CD4-positive, alpha-beta T cell treated with Interleukin-4 for 4 hours (primary cell): ENCODE data around the gene PHF13.

ENCODE experiments used
- DNase-seq: peaks from one replicate; pipeline ENCODE4 v3.0.0-alpha.2; 2020

Gene PHF13

DNA sequence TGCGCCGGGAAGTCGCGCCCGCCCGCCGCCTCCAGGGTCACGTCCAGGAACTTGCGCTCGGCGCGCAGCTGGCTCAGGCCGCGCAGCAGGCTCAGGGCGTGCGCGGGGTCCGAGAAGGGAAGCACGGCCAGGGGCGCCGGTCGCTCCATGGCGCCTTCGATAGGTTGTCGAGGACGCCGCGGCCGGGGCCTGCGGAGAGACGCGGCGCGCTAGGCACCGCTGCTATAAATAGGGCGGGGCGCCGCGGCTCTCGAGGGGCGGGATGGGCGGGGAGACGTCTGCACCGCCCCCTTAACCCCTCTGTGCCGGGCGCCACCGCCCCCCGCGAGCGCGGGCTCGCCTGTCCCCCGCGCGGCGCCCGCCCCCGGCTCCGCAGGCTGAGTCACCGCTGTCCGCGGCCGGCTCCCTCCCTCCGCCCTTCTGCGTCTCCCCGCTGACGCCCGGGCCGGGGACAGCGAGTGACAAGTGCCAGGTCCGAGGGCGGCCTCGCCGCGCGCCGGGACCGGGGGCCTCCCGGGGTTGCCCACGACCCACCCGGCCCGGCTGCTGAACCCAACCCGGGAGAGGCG, 10.8 kb upstream of the PHF13 start, which contains the start of gene KLHL21:
Gene KLHL21, minus strand, starts transcription at position 201 of the 569 bp plus-strand sequence. Its CDS starts 52 bp downstream, at position 149.
- peak; percentile 91 for DNase-seq

DNA sequence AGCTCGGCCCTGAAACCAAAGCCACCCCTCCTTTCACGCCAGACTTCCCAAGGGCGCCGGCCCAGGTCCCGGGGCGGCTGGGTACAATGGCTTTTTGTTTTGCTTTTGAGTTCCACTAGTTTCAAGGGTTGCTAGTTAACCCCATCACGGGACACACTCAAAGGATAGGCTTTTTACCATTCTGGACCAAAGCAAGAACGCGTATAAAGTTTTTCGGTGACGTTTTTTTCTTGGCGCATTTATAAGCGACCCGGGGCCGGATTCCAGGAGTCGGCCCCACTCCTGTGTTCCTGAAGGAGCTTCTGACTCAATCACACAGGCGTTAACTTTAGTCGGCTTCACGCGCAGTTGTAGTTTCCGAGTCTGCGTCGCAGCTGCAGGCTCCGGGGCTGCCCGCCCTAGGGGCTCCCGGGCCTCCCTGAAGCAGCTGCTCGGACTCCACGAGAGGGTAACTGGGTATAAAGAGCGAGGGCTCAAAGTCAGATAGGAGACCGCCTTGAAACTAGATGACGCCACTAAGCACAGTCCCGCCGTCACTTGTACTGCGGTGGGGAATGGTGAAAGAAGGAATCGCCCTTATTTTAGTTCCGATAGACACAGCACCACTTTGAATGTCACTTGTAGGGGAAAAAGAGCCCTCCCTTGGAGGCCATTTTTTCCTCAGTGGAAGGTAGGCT, 10.2 kb upstream of the PHF13 start:
- DNase-seq = peak; percentile 58

DNA sequence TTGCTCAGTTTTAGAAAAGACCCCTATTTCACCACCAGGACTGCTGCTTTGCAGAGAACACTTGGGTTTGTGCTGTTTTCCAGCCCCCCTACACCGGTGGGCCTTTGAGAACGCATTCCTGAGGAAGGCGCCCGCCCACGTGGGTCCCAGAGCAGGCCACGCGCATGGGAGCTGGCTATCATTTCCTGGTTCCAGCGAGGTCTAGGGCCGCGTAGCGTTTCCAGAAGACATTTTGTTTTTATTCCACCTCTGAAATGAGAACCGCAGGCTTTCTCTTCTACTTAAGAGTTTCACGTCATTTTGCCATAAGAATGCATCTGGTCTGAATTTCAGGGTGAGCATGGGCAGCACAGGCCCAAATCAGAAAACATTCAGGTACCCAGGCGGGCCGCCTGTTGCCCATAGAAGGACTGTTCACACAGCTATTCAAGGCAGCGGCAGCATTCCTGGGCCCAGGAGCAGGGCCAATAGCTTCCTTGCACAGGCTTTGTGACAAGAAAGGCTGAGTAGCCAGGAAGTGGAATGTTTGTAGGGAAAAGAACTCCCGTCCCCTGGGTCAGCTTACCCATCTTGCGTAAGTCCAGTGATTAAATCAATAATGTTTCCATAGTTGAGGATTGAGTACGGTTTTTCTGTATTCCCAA, 9.5 kb upstream of the PHF13 start:
- no peak for DNase-seq

DNA sequence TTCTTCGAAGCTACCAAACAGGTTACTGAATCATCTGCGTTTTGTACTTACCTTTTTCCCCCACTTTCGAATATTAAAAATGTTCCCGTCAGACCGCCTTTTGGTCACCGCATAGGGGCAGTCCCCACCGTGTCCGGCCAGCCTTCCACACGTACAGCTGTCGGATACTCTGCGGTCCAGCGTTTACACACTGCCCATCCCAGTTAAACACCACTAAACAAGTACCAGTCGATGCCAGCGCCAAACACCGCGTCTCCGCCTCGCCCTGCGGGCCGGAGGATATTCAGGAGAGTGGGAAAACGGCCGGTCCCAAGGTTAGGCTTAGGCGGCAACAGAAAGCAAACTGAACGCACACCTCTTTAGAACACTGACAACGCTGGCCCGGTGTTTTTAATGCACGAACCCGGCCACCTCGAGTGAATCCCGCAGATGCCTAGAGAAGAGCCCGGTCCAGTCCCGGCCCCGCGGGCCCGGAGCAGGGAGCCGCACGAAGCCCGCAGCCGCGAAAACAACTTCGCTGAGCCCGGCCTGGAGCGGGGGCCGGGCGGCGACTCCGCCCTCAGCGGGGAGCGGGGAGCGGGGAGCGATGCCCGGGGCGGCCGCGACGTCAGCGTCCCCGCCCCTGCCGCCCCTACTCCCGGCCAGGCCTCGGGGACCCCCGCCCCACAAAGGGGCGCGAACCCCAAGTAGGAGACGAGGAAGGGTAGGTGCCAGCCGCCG, 730 bp upstream of the PHF13 start:
- DNase-seq = no peak

GRCh38 chr1:6614019-6614928, 743 bp downstream of the PHF13 start:
- DNase-seq = peak; percentile 36

GRCh38 chr1:6614929-6615785, 1.6 kb downstream of the PHF13 start:
- no peak for DNase-seq

DNA sequence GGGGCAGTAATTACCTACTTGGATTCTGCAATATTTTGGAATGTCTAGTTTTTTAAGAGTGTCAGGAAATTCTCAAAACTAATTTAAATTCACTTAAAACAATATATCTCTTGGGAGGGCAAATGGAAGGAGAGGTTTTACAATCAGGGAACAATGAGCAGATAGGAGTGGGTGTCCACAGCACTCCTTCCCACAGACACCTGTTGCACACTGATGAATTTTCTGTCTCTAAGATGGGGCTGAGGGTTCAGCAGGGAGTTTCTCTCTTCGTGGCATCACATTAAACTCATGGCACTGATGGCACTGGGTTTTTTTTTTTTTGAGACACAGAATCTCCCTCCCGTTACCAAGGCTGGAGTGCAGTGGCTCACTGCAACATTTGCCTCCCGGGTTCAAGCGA, 5.5 kb downstream of the PHF13 start:
- DNase-seq = no peak

DNA sequence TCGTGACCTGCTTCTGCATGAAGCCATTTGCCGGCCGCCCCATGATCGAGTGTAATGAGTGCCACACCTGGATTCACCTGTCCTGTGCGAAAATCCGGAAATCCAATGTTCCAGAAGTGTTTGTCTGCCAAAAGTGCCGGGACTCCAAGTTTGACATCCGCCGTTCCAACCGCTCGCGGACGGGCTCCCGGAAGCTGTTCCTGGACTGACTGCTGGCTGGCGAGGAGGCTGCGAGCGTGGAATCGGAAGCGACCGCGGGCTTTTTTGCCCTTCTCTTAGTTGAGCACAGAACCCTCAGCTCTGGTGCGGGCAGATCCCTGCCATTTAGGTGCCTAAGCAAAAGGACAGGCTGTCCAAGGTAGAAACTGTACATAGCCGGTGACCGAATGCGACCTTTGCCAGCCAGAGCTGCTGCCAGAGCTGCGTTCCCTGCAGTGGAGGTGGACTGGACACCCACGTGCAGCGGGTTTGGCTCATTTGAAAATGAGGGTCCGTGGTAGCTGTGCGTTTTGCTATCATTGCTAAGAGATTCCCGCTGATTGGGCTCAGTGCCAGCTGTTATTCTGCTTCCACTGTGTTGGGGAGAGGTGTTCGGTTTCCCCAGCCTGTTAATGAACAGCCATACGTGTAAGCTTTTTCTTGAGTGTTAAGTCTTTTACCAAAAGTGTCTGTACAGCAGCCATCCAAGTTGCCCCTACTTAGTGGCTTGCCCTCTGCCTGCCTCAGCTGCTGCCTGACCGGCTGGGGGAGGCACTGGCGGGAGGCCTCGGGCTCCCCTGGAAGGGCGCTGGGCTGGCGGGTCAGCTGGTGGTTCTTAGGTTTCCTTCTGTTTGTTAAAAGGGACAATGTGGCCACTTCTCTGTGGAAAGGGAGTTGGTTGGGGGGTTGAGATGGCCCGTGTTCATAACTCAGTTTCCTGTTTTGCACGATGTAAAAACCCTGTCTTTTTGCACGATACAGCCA, 8.2 kb downstream of the PHF13 start:
- DNase-seq = no peak

DNA sequence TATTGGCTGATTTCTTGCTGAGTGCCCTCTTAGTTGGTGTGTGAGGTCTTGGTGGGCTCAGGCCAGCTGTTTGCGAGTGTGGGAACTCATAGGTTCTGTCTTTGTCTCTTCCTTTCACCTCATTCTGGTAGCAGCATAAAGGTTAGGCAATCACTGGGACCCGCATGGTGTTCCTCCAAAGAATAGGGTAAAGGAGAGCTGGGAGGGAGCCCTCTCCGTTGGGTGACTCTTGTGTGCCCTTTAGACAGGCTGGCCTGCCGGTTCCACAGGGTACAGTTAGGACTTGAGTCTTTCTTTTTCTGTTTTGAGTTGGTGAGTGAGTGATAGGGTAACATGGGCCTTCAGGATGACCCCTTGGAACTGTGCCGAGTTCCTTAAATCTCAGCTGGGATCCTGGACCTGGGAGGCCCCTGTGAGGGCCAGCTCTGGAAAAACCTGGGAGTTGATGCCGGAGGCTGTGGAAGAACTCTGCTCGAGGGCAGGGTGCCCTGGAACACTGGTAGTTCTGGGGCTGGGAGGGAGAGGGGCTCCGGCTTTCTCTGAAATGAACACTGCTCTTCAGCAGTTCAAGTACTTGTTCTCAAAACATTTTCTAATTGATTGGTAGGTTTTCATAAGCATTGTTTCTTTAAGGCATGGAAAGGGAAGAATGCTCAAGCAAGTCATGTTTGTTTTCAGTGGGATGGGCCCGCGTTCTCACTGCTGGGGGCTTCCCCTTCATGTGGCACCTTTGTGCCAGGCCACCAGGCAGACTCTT, 9.0 kb downstream of the PHF13 start:
- DNase-seq = no peak

- DNase-seq = no peak
These were observed 9.9 kb downstream of the PHF13 start for GRCh38 chr1:6623269-6623965.

- peak; percentile 88 for DNase-seq
These were observed 11.4 kb downstream of the PHF13 start, which contains the start of gene THAP3 for GRCh38 chr1:6624710-6625583. THAP3 (plus strand) TSS chr1:6624868; CDS start chr1:6625219, 351 bp downstream.

- peak; percentile 11 for DNase-seq
These were observed 12.1 kb downstream of the PHF13 start for GRCh38 chr1:6625584-6626149.

- no peak for DNase-seq
These were observed 13.5 kb downstream of the PHF13 start for GRCh38 chr1:6627031-6627430.

DNA sequence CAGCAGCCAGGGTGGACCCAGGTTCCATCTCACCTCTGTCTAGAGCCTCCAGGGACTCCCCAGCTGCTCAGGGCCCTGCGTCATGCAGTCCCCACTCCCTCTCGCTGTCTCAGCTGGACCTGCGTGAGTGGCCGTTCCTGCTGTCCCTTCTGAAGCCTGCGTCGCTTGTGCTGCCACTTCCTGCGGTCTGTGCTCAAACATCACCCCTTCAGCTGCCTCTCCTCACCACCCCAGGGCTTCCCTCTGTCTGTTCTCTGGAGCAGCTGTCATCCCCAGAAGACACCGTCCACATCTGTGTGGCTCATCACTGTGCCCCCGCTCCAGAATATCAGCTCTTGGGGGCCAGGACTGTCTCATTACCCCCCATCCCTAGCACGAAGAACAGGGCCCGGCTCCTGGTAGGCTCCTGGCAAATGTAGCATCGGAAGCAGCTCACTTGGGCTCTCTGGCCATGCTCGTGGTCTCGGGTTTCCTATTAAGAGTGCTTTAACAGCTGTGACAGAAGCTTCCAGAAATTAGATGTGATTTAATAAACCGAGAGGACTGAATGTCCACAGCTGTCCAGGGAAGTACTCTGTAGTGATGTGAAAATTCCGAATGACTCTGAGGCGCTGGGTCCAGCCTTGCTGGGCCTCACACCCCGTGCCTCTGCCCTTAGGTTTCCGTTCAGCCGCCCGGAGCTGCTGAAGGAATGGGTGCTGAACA, 14.5 kb downstream of the PHF13 start:
- DNase-seq = no peak

GRCh38 chr1:6628971-6629479, 15.5 kb downstream of the PHF13 start:
- no peak for DNase-seq

- DNase-seq = no peak
These were observed 16.5 kb downstream of the PHF13 start for GRCh38 chr1:6630027-6630426.
